DOHH2 (cell line): ENCODE results near the gene PAK2.
"Not testable (repeated sequence)": the region's sequence is repeated elsewhere in the genome, so short reads cannot be mapped to it uniquely, and the experiment has no call there.

ENCODE experiments used
- H3F3A ChIP-seq: fragments of 200-600 bp; sonication (generic), shearing (Covaris generic); 2 replicates; pipeline ENCODE4 v1.6.0; 2016; ENCODE audit warnings: antibody characterized with exemption, mild to moderate bottlenecking; ENCODE audit not compliant: control insufficient read depth, insufficient read depth
- H3K27ac ChIP-seq: fragments of 200-600 bp; sonication (generic); 2 replicates; pipeline ENCODE4 v1.5.1; 2014; ENCODE audit warnings: low read depth, mild to moderate bottlenecking, low read length, moderate library complexity
- H3K27me3 ChIP-seq: fragments of 200-600 bp; sonication (generic); 2 replicates; pipeline ENCODE4 v1.6.1; 2014; ENCODE audit warnings: mild to moderate bottlenecking, low read length, mixed read lengths; ENCODE audit not compliant: control insufficient read depth
- H3K36me3 ChIP-seq: fragments of 200-600 bp; sonication (generic); 2 replicates; pipeline ENCODE4 v1.6.1; 2014; ENCODE audit warnings: mild to moderate bottlenecking, low read length, moderate library complexity, mixed read lengths; ENCODE audit not compliant: control insufficient read depth
- H3K4me1 ChIP-seq: fragments of 200-600 bp; sonication (generic); 2 replicates; pipeline ENCODE4 v1.6.1; 2014; ENCODE audit warnings: mild to moderate bottlenecking, low read length, mixed read lengths; ENCODE audit not compliant: control insufficient read depth
- H3K4me2 ChIP-seq: fragments of 200-600 bp; sonication (generic); 2 replicates; pipeline ENCODE4 v1.6.0; 2014; ENCODE audit warnings: mild to moderate bottlenecking, low read length, moderate library complexity
- H3K4me3 ChIP-seq: fragments of 200-600 bp; sonication (generic); 2 replicates; pipeline ENCODE4 v1.5.1; 2014; ENCODE audit warnings: mild to moderate bottlenecking, low read length, mixed read lengths
- H3K79me2 ChIP-seq: fragments of 200-600 bp; sonication (generic); 2 replicates; pipeline ENCODE4 v1.6.1; 2014; ENCODE audit warnings: mild to moderate bottlenecking, low read length, mixed read lengths; ENCODE audit not compliant: control insufficient read depth
- H3K9me2 ChIP-seq: fragments of 200-600 bp; sonication (generic); replicated peaks from 2 replicates; pipeline ENCODE4 v1.6.1; 2014; ENCODE audit warnings: mild to moderate bottlenecking, low read length, mixed read lengths; ENCODE audit not compliant: control insufficient read depth
- H3K9me3 ChIP-seq: fragments of 200-600 bp; sonication (generic); 2 replicates; pipeline ENCODE4 v1.6.1; 2014; ENCODE audit warnings: antibody characterized with exemption, low read length, mixed read lengths; ENCODE audit not compliant: control insufficient read depth, insufficient read depth
- H4K20me1 ChIP-seq: fragments of 200-600 bp; sonication (generic); 2 replicates; pipeline ENCODE4 v1.6.0; 2014; ENCODE audit warnings: low read depth, mild to moderate bottlenecking, antibody characterized with exemption, low read length, moderate library complexity; ENCODE audit not compliant: control insufficient read depth, insufficient read depth
- CTCF ChIP-seq: fragments of 200-600 bp; sonication (generic); IDR thresholded peaks from one replicate; pipeline ENCODE4 v1.5.1; 2014; ENCODE audit warnings: antibody characterized with exemption, mild to moderate bottlenecking, low read depth, low read length; ENCODE audit not compliant: poor library complexity, severe bottlenecking
- EZH2phosphoT487 ChIP-seq: fragments of 200-600 bp; sonication (generic); IDR thresholded peaks from 2 replicates; pipeline ENCODE4 v1.6.1; 2017; ENCODE audit warnings: borderline replicate concordance, mild to moderate bottlenecking, antibody characterized with exemption, low read length, moderate library complexity, mixed read lengths

PAK2 gene

GRCh38 chr3:196708467-196708866, 31.2 kb upstream of the PAK2 start:
- no peaks in the 10 kb centered on the region for H3K36me3 ChIP-seq
- H3F3A ChIP-seq = peaks cover 6% of the 10 kb centered on the region; the same call in 1 of the 2 replicates
- no peak overlapping the region for H3K27ac ChIP-seq
- H3K9me3 ChIP-seq = no peaks in the 10 kb centered on the region
- H3K4me1 ChIP-seq = peaks cover 13% of the 10 kb centered on the region
- H4K20me1 ChIP-seq = no peaks in the 10 kb centered on the region
- TF ChIP-seq EZH2phosphoT487 (no peak), CTCF (no peak)
- no peak overlapping the region for H3K4me2 ChIP-seq
- no peaks in the 10 kb centered on the region for H3K9me2 ChIP-seq
- no peaks in the 10 kb centered on the region for H3K27me3 ChIP-seq
- peaks cover 10% of the 10 kb centered on the region for H3K79me2 ChIP-seq
- no peak overlapping the region for H3K4me3 ChIP-seq

GRCh38 chr3:196711838-196712513, 27.7 kb upstream of the PAK2 start, which contains the start of the genes CEP19 and PIGX:
TSS of gene CEP19 (minus strand) at chr3:196712250. CDS start at chr3:196708657, 3,593 bp downstream.
TSS of gene PIGX (plus strand) at chr3:196712377.
- peaks cover 17% of the 10 kb centered on the region for H3K4me1 ChIP-seq
- no peaks in the 10 kb centered on the region for H3K27me3 ChIP-seq
- TF ChIP-seq EZH2phosphoT487 (no peak), CTCF (no peak)
- H4K20me1 ChIP-seq = no peaks in the 10 kb centered on the region
- H3K4me2 ChIP-seq = peak within 1 kb of the TSS; percentile 75
- peak within 1 kb of the TSS; percentile 63 for H3K27ac ChIP-seq
- peaks cover 7% of the 10 kb centered on the region for H3F3A ChIP-seq
- peak within 1 kb of the TSS; percentile 82 for H3K4me3 ChIP-seq
- no peaks in the 10 kb centered on the region for H3K9me2 ChIP-seq
- peaks cover 21% of the 10 kb centered on the region for H3K79me2 ChIP-seq
- H3K36me3 ChIP-seq = no peaks in the 10 kb centered on the region
- no peaks in the 10 kb centered on the region for H3K9me3 ChIP-seq

GRCh38 chr3:196712514-196713413, 26.9 kb upstream of the PAK2 start:
- Histone ChIP-seq H3K4me1 (peaks cover 17% of the 10 kb centered on the region), H3K4me3 (peak overlapping the region; percentile 82), H4K20me1 (no peaks in the 10 kb centered on the region), H3K79me2 (peaks cover 21% of the 10 kb centered on the region), H3K9me2 (no peaks in the 10 kb centered on the region), H3F3A (peaks cover 7% of the 10 kb centered on the region), H3K27ac (peak overlapping the region; percentile 63), H3K4me2 (peak overlapping the region; percentile 75), H3K36me3 (0 out of 2 replicates have a peak, but pooled peaks cover 4% of the 10 kb centered on the region), H3K9me3 (no peaks in the 10 kb centered on the region), H3K27me3 (no peaks in the 10 kb centered on the region)
- no peak for TF ChIP-seq EZH2phosphoT487
- TF ChIP-seq CTCF = no peak

GRCh38 chr3:196717162-196717561, 22.5 kb upstream of the PAK2 start:
- H3K9me3 ChIP-seq, H4K20me1 ChIP-seq, H3K9me2 ChIP-seq, H3F3A ChIP-seq, H3K4me3 ChIP-seq, H3K27ac ChIP-seq, H3K4me2 ChIP-seq, H3K27me3 ChIP-seq: not testable (repeated sequence)
- peaks cover 37% of the 10 kb centered on the region for H3K36me3 ChIP-seq
- H3K4me1 ChIP-seq = peaks cover 10% of the 10 kb centered on the region
- peaks cover 25% of the 10 kb centered on the region for H3K79me2 ChIP-seq
